ENCODE data around the gene NR1H2.

Gene NR1H2

GRCh38 chr19:50419022-50419579 is 42.8 kb downstream of the NR1H2 start:
- no peak overlapping the region for H3K27ac ChIP-seq
- TF ChIP-seq ZFX (IDR thresholded peaks at IDR 0.05): no peak
- TF ChIP-seq CTCF (conservative IDR thresholded peaks at IDR 0.05): no peak

GRCh38 chr19:50419580-50420035 is 43.4 kb downstream of the NR1H2 start:
- TF ChIP-seq ZFX (IDR thresholded peaks at IDR 0.05) (no peak), CTCF (conservative IDR thresholded peaks at IDR 0.05) (no peak)
- no peak overlapping the region for H3K27ac ChIP-seq

GRCh38 chr19:50420127-50420526 is 43.9 kb downstream of the NR1H2 start:
- TF ChIP-seq ZFX (IDR thresholded peaks at IDR 0.05) (no peak), CTCF (conservative IDR thresholded peaks at IDR 0.05) (no peak)
- no peak overlapping the region for H3K27ac ChIP-seq

- no peak for TF ChIP-seq CTCF (conservative IDR thresholded peaks at IDR 0.05)
- TF ChIP-seq ZFX (IDR thresholded peaks at IDR 0.05): no peak
- H3K27ac ChIP-seq: no peak overlapping the region
Measured at GRCh38 chr19:50420808-50421207, 44.6 kb downstream of the NR1H2 start.

GRCh38 chr19:50422397-50423278 is 46.4 kb downstream of the NR1H2 start:
- no peak overlapping the region for H3K27ac ChIP-seq
- TF ChIP-seq CTCF (conservative IDR thresholded peaks at IDR 0.05) (no peak), ZFX (IDR thresholded peaks at IDR 0.05) (no peak)

GRCh38 chr19:50423279-50424113 is 47.2 kb downstream of the NR1H2 start:
- no peak for TF ChIP-seq ZFX (IDR thresholded peaks at IDR 0.05)
- TF ChIP-seq CTCF (conservative IDR thresholded peaks at IDR 0.05): no peak
- H3K27ac ChIP-seq: no peak overlapping the region

Data from C4-2B (cell line).